GM12878 (cell line): ENCODE data around the gene MXI1. TPM values are rescaled to one million over a fixed set of nuclear protein-coding genes. Genes with fewer than 3 reads are reported as not detected.

Experiments
- ATAC-seq: fragments of 200-7000 bp; cut with Tn5 transposase; 3 replicates; pipeline ENCODE4 v1.9.1; 2020; ENCODE audit warnings: mild to moderate bottlenecking, moderate library complexity
- BruUV-seq: library from RNA; stranded (reverse); fragments of 400-500 nt; replicated peaks from 2 replicates; lab custom pipeline; 2021; lab: Mats Ljungman, UMichigan
- CTCF ChIA-PET: fragments of 300-600 bp; sonication (Branson Sonifier 250); formaldehyde crosslinking; extraction: SDS; loops from one replicate; lab custom pipeline; 2021; ENCODE audit warnings: inconsistent platforms; lab: Yijun Ruan, JAX
- POLR2A ChIA-PET: fragments of 350-600 bp; formaldehyde crosslinking; extraction: SDS; loops from one replicate; lab custom pipeline; 2021; ENCODE audit warnings: inconsistent platforms; lab: Charles Lee
- RAD21 ChIA-PET: fragments of 300-600 bp; sonication (Branson Sonifier 250); formaldehyde crosslinking; loops from one replicate; lab custom pipeline; 2023; ENCODE audit warnings: antibody characterized with exemption; ENCODE audit not compliant: unreplicated experiment; lab: Charles Lee
- SMC1A ChIA-PET: fragments of 300-600 bp; sonication (Branson Sonifier 250); formaldehyde crosslinking; loops from one replicate; lab custom pipeline; 2023; ENCODE audit not compliant: unreplicated experiment, uncharacterized antibody; lab: Charles Lee
- DNase-seq: peaks from one replicate; pipeline ENCODE4 v3.0.0-alpha.2; 2011; ENCODE audit warnings: low read depth, low spot score
- FAIRE-seq: peaks from 3 replicates; lab custom pipeline; 2011; peaks lifted over from hg19 to GRCh38; lab: Jason Lieb, UNC
- H2AFZ ChIP-seq: 2 replicates; pipeline ENCODE4 v1.6.0; 2011; ENCODE audit warnings: low read depth, low read length, control low read depth; ENCODE audit not compliant: control insufficient read depth
- H3K27ac ChIP-seq: 2 replicates; pipeline ENCODE4 v1.5.1; 2011; ENCODE audit warnings: control low read depth; ENCODE audit not compliant: control insufficient read depth, insufficient read depth
- H3K27me3 ChIP-seq, 2 experiments: replicated peaks in 1 of 2; 2 replicates each; pipeline versions ENCODE4 v1.6.0 to v1.6.1; 2011; ENCODE audit warnings: low read length in 1 of 2; ENCODE audit not compliant: control insufficient read depth in 2 of 2, insufficient read depth in 2 of 2
- H3K36me3 ChIP-seq, 2 experiments: 2 replicates each; pipeline ENCODE4 v1.5.1; 2011; ENCODE audit warnings: low read length in 1 of 2; ENCODE audit not compliant: control insufficient read depth in 2 of 2, insufficient read depth in 2 of 2
- H3K4me1 ChIP-seq: 2 replicates; pipeline ENCODE4 v1.6.1; 2011; ENCODE audit warnings: mild to moderate bottlenecking, low read length, moderate library complexity, mixed read lengths; ENCODE audit not compliant: control insufficient read depth, insufficient read depth
- H3K4me2 ChIP-seq: 2 replicates; pipeline ENCODE4 v1.6.0; 2011; ENCODE audit warnings: control low read depth; ENCODE audit not compliant: control insufficient read depth, insufficient read depth
- H3K4me3 ChIP-seq: fragments of 200-600 bp; sonication (generic); 2 replicates; pipeline ENCODE4 v1.5.1; 2016
- H3K79me2 ChIP-seq: 2 replicates; pipeline ENCODE4 v1.6.0; 2011; ENCODE audit warnings: low read length; ENCODE audit not compliant: control insufficient read depth, insufficient read depth
- H3K9ac ChIP-seq: 2 replicates; pipeline ENCODE4 v1.8.0; 2011; ENCODE audit warnings: low read length, control low read depth, mixed read lengths; ENCODE audit not compliant: control insufficient read depth, insufficient read depth
- H3K9me3 ChIP-seq: replicated peaks from 3 replicates; pipeline ENCODE4 v1.5.1; 2011; ENCODE audit warnings: mild to moderate bottlenecking, low read length; ENCODE audit not compliant: control insufficient read depth, insufficient read depth
- H4K20me1 ChIP-seq: 2 replicates; pipeline ENCODE4 v1.6.0; 2011; ENCODE audit not compliant: control insufficient read depth, insufficient read depth
- BCL11A ChIP-seq: IDR thresholded peaks from 2 replicates; pipeline ENCODE4 v1.6.1; 2011; ENCODE audit warnings: low read depth, low read length
- CHD4 ChIP-seq: fragments of 200-600 bp; sonication (generic); IDR thresholded peaks from 2 replicates; pipeline ENCODE4 v1.6.1; 2016; ENCODE audit warnings: mild to moderate bottlenecking
- E4F1 ChIP-seq: fragments of 450-650 bp; IDR thresholded peaks from 2 replicates; pipeline ENCODE4 v1.6.1; 2018; ENCODE audit warnings: borderline replicate concordance, mild to moderate bottlenecking; ENCODE audit not compliant: partially characterized antibody
- NR2C2 ChIP-seq: IDR thresholded peaks from 2 replicates; pipeline ENCODE4 v1.6.1; 2011; ENCODE audit warnings: borderline replicate concordance, low read depth; ENCODE audit not compliant: control insufficient read depth, insufficient read length
- PKNOX1 ChIP-seq: fragments of 450-650 bp; IDR thresholded peaks from 2 replicates; pipeline ENCODE4 v1.6.1; 2016; ENCODE audit warnings: mild to moderate bottlenecking
- SIN3A ChIP-seq: IDR thresholded peaks from 2 replicates; pipeline ENCODE4 v1.6.1; 2012; ENCODE audit warnings: low read depth, low read length, improper control_type of control experiment
- SREBF2 ChIP-seq: IDR thresholded peaks from 2 replicates; pipeline ENCODE4 v1.6.1; 2012; ENCODE audit warnings: mild to moderate bottlenecking, low read length
- SUZ12 ChIP-seq: fragments of 200-600 bp; sonication (generic); IDR thresholded peaks from one replicate; pipeline ENCODE4 v1.6.1; 2018; ENCODE audit warnings: antibody characterized with exemption, mild to moderate bottlenecking; ENCODE audit not compliant: unreplicated experiment
- ZSCAN29 ChIP-seq: fragments of 450-650 bp; IDR thresholded peaks from 2 replicates; pipeline ENCODE4 v1.6.1; 2017; ENCODE audit warnings: mild to moderate bottlenecking, moderate library complexity
- ZZZ3 ChIP-seq: IDR thresholded peaks from 2 replicates; pipeline ENCODE4 v1.6.1; 2011; ENCODE audit warnings: low read depth; ENCODE audit not compliant: control insufficient read depth, insufficient read length
- WGBS: methylation state at CpG from one replicate; pipeline ENCODE4 v1.1.6; 2016; ENCODE audit warnings: low lambda C conversion rate; ENCODE audit not compliant: insufficient replicate concordance, insufficient coverage; ENCODE audit errors: missing lambda C conversion rate; 5-methylcytosine and 5-hydroxymethylcytosine counted together
- in situ Hi-C: fragments of 300-500 bp; cut with MboI; formaldehyde crosslinking; loops from 9 replicates; pipeline ENCODE4 v1.14.3; 2018; ENCODE audit warnings: mixed read lengths
- intact Hi-C: fragments of 100-400 bp; cut with micrococcal nuclease; formaldehyde crosslinking; loops from one replicate; pipeline ENCODE4 v1.14.2; 2022; ENCODE audit not compliant: unreplicated experiment
- polyA plus RNA-seq, 11 experiments: library from polyadenylated mRNA; depleted of rRNA in 4 of 11; unstranded in 6 of 11; stranded (reverse) in 5 of 11; fragments of >200 nt; fragmentation: Nextera tagmentation in 4 of 11; fragmentation: Illumina TruSeq in 1 of 11; extraction: Ambion mirVana in 4 of 11; extraction: Trizol in 1 of 11; gene quantifications; 1 replicate in 1 of 11; 2 replicates in 10 of 11; pipeline versions ENCODE4 v1.2.1 to v1.2.3, GENCODE V29; 2011 to 2016; ENCODE audit warnings: inconsistent platforms in 2 of 11, missing spikeins in 2 of 11, low read depth in 1 of 11
- total RNA-seq, 4 experiments: library from RNA; depleted of rRNA in 3 of 4; stranded (reverse); fragments of >200 nt in 3 of 4; fragmentation: Illumina TruSeq in 1 of 4; extraction: Trizol in 1 of 4; gene quantifications; 2 replicates each; pipeline versions ENCODE4 v1.2.1 to v1.2.3, GENCODE V29; 2013 to 2021
- TF ChIP-seq, protein P1 (sequence below): fragments of 450-650 bp; IDR thresholded peaks from 2 replicates; pipeline ENCODE4 v1.6.1; 2017; ENCODE audit warnings: mild to moderate bottlenecking, low read depth, inconsistent platforms; ENCODE audit not compliant: poor library complexity, severe bottlenecking
- TF ChIP-seq, protein P2 (sequence below): fragments of 450-650 bp; IDR thresholded peaks from 2 replicates; pipeline ENCODE4 v1.6.1; 2017; ENCODE audit warnings: low read depth, mild to moderate bottlenecking, moderate library complexity
- TF ChIP-seq, protein P3 (sequence below): fragments of 450-650 bp; IDR thresholded peaks from 2 replicates; pipeline ENCODE4 v1.6.1; 2014; ENCODE audit warnings: mild to moderate bottlenecking

MXI1 gene
- total and polyA plus RNA-seq, 10 of the 15 experiments (the other 5 are each of a cell fraction or from before 2014, with no cell fraction given) = 0.23 to 8.0 (median 0.41) TPM

DNA sequence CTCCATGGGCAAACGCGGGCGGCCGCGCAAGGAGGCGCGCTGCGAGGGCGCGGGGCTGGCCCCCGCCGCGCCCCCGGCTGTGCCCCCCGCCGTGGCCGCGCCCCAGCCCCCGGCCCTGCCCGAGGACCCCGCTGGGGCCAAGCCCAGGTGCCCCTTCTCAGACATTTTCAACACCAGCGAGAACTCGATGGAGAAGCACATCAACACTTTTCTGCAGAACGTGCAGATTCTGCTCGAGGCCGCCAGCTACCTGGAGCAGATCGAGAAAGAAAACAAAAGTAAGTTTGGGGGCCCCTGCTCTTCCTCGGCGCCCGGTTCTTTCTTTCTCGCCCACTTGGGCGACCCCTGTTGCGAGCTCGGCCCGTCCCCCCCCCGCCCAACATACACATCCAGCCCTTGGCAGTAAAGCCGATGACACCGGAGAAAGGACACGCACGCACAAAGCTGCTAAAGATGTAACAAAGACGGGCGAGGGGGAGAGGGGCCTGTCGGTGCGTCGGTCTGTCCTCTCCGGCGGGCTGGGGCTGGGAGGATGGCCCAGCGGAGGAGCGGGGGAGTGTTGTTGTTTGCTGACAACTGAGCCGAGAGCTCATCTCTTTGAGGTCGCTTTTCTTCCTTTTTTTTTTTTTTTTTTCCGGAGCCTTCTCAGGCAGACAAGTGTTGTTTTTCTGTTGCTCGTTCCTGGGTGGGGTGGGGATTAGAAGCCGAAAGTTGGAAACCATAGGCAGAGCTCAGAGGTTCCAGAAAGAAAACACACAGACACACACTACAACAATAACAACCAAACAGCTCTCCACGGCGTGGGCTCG, 604 bp downstream of the MXI1 start:
- SMC1A ChIA-PET = interaction anchor here (0.6 to 8.8 kb wide), 17 partner anchors 14 to 324 kb away, joined by 3 to 67 read pairs (median 4); no protein-coding TSS in a partner anchor
- H3K36me3 ChIP-seq = no peaks in the 10 kb centered on the region
- ATAC-seq = no peak; the same call in 2 of the 3 replicates
- H3K27ac ChIP-seq = no peak overlapping the region
- no peak for FAIRE-seq
- in situ Hi-C loops (no loop called here), intact Hi-C loops (loop anchor here (2.0 kb wide), 1 partner anchor 71 kb away; no protein-coding TSS in a partner anchor)
- peak overlapping the region; percentile 31; the same call in 1 of the 2 replicates for H3K9ac ChIP-seq
- peaks cover 10% of the 10 kb centered on the region; the same call in 1 of the 2 replicates for H3K4me1 ChIP-seq
- RAD21 ChIA-PET = interaction anchor here (0.5 to 4.4 kb wide), 14 partner anchors 9 to 99 kb away, joined by 3 to 34 read pairs (median 5); partner anchors contain the start of gene SMNDC1
- peaks cover 4 to 8% of the 10 kb centered on the region in 2 experiments; a peak in 3 of 4 replicates for H3K27me3 ChIP-seq
- no TSS peak for BruUV-seq
- no peak for DNase-seq
- no peaks in the 10 kb centered on the region for H3K9me3 ChIP-seq
- 0% methylated on average over 29 of the region's 57 CpGs for WGBS
- CTCF ChIA-PET = interaction anchor here (0.9 to 11.0 kb wide), 12 partner anchors 8 to 324 kb away, joined by 3 to 62 read pairs (median 5); no protein-coding TSS in a partner anchor
- peak overlapping the region; percentile 99 for H3K4me2 ChIP-seq
- H3K79me2 ChIP-seq = no peaks in the 10 kb centered on the region; the same call in 1 of the 2 replicates
- peak overlapping the region; percentile 72 for H2AFZ ChIP-seq
- no peaks in the 10 kb centered on the region for H4K20me1 ChIP-seq
- peak overlapping the region; percentile 90 for H3K4me3 ChIP-seq
- POLR2A ChIA-PET = interaction anchor here (0.6 to 1.1 kb wide), 7 partner anchors 9 to 71 kb away, joined by 3 to 11 read pairs (median 4); no protein-coding TSS in a partner anchor
- TF ChIP-seq NR2C2 = no peak
- no peak for TF ChIP-seq BCL11A
- no peak for TF ChIP-seq CHD4
- no peak for TF ChIP-seq ZSCAN29
- no peak for TF ChIP-seq ZZZ3
- TF ChIP-seq, protein P1, sequence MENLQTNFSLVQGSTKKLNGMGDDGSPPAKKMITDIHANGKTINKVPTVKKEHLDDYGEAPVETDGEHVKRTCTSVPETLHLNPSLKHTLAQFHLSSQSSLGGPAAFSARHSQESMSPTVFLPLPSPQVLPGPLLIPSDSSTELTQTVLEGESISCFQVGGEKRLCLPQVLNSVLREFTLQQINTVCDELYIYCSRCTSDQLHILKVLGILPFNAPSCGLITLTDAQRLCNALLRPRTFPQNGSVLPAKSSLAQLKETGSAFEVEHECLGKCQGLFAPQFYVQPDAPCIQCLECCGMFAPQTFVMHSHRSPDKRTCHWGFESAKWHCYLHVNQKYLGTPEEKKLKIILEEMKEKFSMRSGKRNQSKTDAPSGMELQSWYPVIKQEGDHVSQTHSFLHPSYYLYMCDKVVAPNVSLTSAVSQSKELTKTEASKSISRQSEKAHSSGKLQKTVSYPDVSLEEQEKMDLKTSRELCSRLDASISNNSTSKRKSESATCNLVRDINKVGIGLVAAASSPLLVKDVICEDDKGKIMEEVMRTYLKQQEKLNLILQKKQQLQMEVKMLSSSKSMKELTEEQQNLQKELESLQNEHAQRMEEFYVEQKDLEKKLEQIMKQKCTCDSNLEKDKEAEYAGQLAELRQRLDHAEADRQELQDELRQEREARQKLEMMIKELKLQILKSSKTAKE = no peak
- TF ChIP-seq, protein P2, sequence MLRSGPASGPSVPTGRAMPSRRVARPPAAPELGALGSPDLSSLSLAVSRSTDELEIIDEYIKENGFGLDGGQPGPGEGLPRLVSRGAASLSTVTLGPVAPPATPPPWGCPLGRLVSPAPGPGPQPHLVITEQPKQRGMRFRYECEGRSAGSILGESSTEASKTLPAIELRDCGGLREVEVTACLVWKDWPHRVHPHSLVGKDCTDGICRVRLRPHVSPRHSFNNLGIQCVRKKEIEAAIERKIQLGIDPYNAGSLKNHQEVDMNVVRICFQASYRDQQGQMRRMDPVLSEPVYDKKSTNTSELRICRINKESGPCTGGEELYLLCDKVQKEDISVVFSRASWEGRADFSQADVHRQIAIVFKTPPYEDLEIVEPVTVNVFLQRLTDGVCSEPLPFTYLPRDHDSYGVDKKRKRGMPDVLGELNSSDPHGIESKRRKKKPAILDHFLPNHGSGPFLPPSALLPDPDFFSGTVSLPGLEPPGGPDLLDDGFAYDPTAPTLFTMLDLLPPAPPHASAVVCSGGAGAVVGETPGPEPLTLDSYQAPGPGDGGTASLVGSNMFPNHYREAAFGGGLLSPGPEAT = peak; percentile 24; the same call in 1 of the 2 replicates
- TF ChIP-seq PKNOX1 = peak; percentile 8; the same call in 1 of the 2 replicates
- TF ChIP-seq, protein P3, sequence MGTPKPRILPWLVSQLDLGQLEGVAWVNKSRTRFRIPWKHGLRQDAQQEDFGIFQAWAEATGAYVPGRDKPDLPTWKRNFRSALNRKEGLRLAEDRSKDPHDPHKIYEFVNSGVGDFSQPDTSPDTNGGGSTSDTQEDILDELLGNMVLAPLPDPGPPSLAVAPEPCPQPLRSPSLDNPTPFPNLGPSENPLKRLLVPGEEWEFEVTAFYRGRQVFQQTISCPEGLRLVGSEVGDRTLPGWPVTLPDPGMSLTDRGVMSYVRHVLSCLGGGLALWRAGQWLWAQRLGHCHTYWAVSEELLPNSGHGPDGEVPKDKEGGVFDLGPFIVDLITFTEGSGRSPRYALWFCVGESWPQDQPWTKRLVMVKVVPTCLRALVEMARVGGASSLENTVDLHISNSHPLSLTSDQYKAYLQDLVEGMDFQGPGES = no peak
- no peak for TF ChIP-seq SUZ12
- peak; percentile 5; the same call in 1 of the 2 replicates for TF ChIP-seq SIN3A
- no peak for TF ChIP-seq E4F1
- TF ChIP-seq SREBF2 = no peak
